PFSK-1 (cell line): ENCODE data around the gene NOP56.

ENCODE experiments used
- FOXP2 ChIP-seq: optimal IDR thresholded peaks from 2 replicates; pipeline ENCODE3; 2011; ENCODE audit warnings: borderline replicate concordance, control low read depth, inconsistent platforms; ENCODE audit not compliant: insufficient read depth; ENCODE audit errors: extremely low read length, extremely low read depth
- POLR2AphosphoS5 ChIP-seq: IDR thresholded peaks from 2 replicates; pipeline ENCODE4 v1.6.1; 2012; ENCODE audit warnings: low read depth, mild to moderate bottlenecking, control low read depth, low read length, moderate library complexity
- SIN3A ChIP-seq: IDR thresholded peaks from 2 replicates; pipeline ENCODE4 v1.6.1; 2012; ENCODE audit warnings: mild to moderate bottlenecking, low read length, moderate library complexity, borderline replicate concordance; ENCODE audit not compliant: insufficient read depth
- TAF1 ChIP-seq: IDR thresholded peaks from 2 replicates; pipeline ENCODE4 v1.6.1; 2012; ENCODE audit warnings: low read length, control low read depth, borderline replicate concordance; ENCODE audit not compliant: insufficient read depth
- TF ChIP-seq, protein P1 (sequence below), 2 experiments: IDR thresholded peaks; 2 replicates each; pipeline versions ENCODE4 v1.6.1 to v1.8.0; 2011 to 2012; ENCODE audit warnings: low read depth in 2 of 2, low read length in 2 of 2, control low read depth in 1 of 2, inconsistent platforms in 1 of 2, mild to moderate bottlenecking in 1 of 2, moderate library complexity in 1 of 2; ENCODE audit not compliant: insufficient read depth in 1 of 2

The NOP56 gene

GRCh38 chr20:2637246-2637645 lies 15.2 kb upstream of the NOP56 start:
- TF ChIP-seq, protein P1, sequence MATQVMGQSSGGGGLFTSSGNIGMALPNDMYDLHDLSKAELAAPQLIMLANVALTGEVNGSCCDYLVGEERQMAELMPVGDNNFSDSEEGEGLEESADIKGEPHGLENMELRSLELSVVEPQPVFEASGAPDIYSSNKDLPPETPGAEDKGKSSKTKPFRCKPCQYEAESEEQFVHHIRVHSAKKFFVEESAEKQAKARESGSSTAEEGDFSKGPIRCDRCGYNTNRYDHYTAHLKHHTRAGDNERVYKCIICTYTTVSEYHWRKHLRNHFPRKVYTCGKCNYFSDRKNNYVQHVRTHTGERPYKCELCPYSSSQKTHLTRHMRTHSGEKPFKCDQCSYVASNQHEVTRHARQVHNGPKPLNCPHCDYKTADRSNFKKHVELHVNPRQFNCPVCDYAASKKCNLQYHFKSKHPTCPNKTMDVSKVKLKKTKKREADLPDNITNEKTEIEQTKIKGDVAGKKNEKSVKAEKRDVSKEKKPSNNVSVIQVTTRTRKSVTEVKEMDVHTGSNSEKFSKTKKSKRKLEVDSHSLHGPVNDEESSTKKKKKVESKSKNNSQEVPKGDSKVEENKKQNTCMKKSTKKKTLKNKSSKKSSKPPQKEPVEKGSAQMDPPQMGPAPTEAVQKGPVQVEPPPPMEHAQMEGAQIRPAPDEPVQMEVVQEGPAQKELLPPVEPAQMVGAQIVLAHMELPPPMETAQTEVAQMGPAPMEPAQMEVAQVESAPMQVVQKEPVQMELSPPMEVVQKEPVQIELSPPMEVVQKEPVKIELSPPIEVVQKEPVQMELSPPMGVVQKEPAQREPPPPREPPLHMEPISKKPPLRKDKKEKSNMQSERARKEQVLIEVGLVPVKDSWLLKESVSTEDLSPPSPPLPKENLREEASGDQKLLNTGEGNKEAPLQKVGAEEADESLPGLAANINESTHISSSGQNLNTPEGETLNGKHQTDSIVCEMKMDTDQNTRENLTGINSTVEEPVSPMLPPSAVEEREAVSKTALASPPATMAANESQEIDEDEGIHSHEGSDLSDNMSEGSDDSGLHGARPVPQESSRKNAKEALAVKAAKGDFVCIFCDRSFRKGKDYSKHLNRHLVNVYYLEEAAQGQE (IDR thresholded peaks at IDR 0.05; ENCODE audit: insufficient read depth in 1 of 2, low read depth in 2 of 2, low read length in 2 of 2) = no peak
- TF ChIP-seq SIN3A = no peak
- no peak for TF ChIP-seq FOXP2
- no peak for TF ChIP-seq TAF1
- TF ChIP-seq POLR2AphosphoS5 = no peak

DNA sequence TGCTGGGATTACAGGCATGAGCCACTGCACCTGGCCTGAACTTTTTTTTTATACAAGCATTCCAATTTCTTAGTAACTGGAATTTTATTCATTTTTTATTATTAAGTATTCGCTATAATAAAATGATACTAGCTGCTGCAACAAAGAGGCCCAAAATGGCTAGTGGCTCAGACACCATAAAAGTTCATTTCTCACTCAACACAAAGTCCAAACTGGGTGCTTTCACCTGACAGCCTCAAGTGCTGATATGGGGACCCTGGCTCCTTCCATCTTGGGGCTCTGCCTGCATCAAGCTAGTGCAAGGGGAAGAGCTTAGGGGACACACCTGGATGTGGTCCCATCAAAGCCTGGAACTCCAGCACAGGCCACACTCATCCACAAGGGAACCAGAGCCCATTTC lies 12.2 kb upstream of the NOP56 start:
- TF ChIP-seq TAF1 (no peak), SIN3A (no peak), FOXP2 (no peak), POLR2AphosphoS5 (no peak)
- TF ChIP-seq, protein P1 (IDR thresholded peaks at IDR 0.05; ENCODE audit: insufficient read depth in 1 of 2, low read depth in 2 of 2, low read length in 2 of 2) = no peak

DNA sequence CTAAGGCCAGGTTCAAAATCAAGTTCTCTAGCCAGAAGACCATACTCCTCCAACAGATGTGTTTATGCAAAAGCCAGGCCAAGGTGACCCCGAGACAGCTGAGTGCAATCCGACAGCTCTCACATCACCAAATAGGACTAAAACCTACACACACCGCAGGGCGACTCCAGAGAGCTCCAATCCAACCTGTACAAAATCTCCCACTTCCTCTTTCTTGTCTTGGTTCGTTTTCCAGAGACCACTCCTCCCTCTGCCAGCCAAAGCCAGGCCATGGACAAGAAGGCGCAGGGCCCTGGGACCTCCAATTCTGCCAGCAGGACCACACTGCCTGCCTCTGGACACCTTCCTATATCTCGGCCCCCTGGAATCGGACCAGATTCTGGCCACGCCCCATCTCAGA lies 11.5 kb upstream of the NOP56 start:
- TF ChIP-seq TAF1 (no peak), SIN3A (no peak), POLR2AphosphoS5 (no peak), FOXP2 (no peak)
- TF ChIP-seq, protein P1 (IDR thresholded peaks at IDR 0.05; ENCODE audit: insufficient read depth in 1 of 2, low read depth in 2 of 2, low read length in 2 of 2) = no peak

GRCh38 chr20:2643708-2644107 lies 8.7 kb upstream of the NOP56 start:
- TF ChIP-seq TAF1 = no peak
- TF ChIP-seq FOXP2 = no peak
- no peak for TF ChIP-seq SIN3A
- no peak for TF ChIP-seq POLR2AphosphoS5
- TF ChIP-seq, protein P1 (IDR thresholded peaks at IDR 0.05; ENCODE audit: insufficient read depth in 1 of 2, low read depth in 2 of 2, low read length in 2 of 2) = no peak
